BE2C (cell line): ENCODE data around the gene HIPK1.
A peak's percentile ranks its signal among the peaks of the same experiment; 100 is the strongest.

Source experiments
- DNase-seq: peaks from one replicate; pipeline ENCODE4 v3.0.0-alpha.2; 2020
- H3K27me3 ChIP-seq: fragments of 250-450 bp; sonication (Bioruptor Pico); 2 replicates; pipeline ENCODE4 v1.5.1; 2020; ENCODE audit warnings: mild to moderate bottlenecking
- H3K36me3 ChIP-seq: fragments of 250-450 bp; sonication (Bioruptor Pico); 2 replicates; pipeline ENCODE4 v1.5.1; 2020; ENCODE audit warnings: mild to moderate bottlenecking
- H3K4me1 ChIP-seq: fragments of 250-450 bp; sonication (Bioruptor Pico); 2 replicates; pipeline ENCODE4 v1.5.1; 2020
- H3K4me3 ChIP-seq: 2 replicates; pipeline ENCODE4 v1.5.1; 2011; ENCODE audit warnings: low read depth, low read length
- H3K9me3 ChIP-seq: fragments of 250-450 bp; sonication (Bioruptor Pico); 2 replicates; pipeline ENCODE4 v1.5.1; 2020
- TF ChIP-seq, protein P1 (sequence below): IDR thresholded peaks from 2 replicates; pipeline ENCODE4 v1.5.1; 2012; ENCODE audit warnings: mild to moderate bottlenecking, low read depth, low read length

The HIPK1 gene

DNA sequence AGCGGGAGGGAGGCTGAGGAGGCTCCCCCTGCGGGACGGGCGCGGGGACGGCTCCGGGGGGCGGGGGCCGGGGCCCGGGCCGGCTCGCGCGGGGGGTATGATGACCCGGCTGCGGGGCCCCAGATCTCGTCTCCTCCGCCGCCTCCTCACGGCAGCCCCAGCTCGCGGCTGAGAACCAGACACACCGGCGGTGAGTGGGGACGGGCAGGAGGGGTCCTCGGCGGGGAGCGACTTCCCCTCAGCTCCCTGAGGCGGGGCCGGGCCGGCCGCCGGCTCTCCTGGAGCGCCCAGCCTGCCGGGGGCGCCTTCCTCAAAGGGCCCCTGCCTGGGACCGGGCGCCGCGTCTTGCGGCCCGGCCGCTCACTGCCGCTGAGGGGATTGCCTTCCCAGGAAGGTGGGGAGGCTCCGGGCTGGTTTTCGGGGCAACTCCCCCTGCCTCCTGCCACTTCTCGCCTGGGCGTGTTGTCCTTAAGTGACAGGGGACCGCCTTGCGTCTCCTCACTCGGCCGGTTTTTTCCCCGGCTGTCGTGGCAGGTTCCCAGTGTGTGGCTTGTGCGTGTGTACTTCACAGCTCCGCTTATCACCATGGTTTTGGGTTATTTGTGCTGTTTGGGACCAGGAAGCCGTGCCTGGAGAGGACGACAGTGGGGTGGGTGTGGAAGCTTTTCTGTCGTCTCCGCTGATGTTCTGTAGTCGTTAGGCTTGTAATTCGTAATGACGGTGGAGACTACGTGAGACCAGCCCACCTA, 800 bp downstream of the HIPK1 start:
- Histone ChIP-seq H3K27me3 (no peaks in the 10 kb centered on the region), H3K36me3 (0 out of 2 replicates have a peak, but pooled peaks cover 3% of the 10 kb centered on the region), H3K4me3 (peak overlapping the region; percentile 73), H3K9me3 (no peaks in the 10 kb centered on the region), H3K4me1 (0 out of 2 replicates have a peak, but pooled peaks cover 2% of the 10 kb centered on the region)
- DNase-seq = peak; percentile 47
- TF ChIP-seq, protein P1, sequence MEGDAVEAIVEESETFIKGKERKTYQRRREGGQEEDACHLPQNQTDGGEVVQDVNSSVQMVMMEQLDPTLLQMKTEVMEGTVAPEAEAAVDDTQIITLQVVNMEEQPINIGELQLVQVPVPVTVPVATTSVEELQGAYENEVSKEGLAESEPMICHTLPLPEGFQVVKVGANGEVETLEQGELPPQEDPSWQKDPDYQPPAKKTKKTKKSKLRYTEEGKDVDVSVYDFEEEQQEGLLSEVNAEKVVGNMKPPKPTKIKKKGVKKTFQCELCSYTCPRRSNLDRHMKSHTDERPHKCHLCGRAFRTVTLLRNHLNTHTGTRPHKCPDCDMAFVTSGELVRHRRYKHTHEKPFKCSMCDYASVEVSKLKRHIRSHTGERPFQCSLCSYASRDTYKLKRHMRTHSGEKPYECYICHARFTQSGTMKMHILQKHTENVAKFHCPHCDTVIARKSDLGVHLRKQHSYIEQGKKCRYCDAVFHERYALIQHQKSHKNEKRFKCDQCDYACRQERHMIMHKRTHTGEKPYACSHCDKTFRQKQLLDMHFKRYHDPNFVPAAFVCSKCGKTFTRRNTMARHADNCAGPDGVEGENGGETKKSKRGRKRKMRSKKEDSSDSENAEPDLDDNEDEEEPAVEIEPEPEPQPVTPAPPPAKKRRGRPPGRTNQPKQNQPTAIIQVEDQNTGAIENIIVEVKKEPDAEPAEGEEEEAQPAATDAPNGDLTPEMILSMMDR = peak; percentile 9; the same call in 1 of the 2 replicates

DNA sequence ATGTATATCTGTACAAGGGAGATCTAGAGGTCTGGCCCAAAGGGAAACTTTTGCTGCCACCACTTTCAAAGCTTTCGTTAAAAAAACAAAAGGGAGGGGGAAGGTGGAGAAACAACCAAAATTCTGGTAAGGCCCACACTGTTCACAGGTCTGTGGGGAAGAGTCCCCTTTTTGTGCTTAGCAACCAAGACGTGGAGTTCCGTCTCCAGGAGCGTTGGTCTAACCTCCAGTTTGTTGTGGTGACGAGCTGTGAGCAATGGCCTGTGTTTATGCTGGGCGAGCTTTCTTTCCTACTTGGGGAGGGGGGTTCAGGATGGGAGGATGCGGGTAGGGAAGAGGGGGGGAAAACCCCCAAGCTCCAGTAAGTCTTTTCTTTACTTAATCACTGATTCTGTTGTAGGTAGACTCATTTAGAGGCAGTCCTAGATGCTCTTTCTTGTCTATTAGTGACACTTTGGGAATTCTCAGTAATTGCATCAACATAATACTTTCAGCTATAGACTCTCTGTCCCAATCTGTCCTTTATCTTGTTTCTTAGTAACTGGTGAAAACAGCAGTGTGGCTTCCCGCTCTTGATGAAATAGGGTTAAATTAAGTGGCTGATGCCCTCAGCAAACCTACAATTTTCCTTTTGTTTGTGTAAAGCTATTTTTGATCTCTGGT, 1.5 kb downstream of the HIPK1 start:
- H3K27me3 ChIP-seq = no peaks in the 10 kb centered on the region
- 0 out of 2 replicates have a peak, but pooled peaks cover 2% of the 10 kb centered on the region for H3K4me1 ChIP-seq
- H3K4me3 ChIP-seq = peak overlapping the region; percentile 73
- TF ChIP-seq, protein P1 = no peak
- H3K9me3 ChIP-seq = no peaks in the 10 kb centered on the region
- H3K36me3 ChIP-seq = 0 out of 2 replicates have a peak, but pooled peaks cover 3% of the 10 kb centered on the region
- DNase-seq = no peak

DNA sequence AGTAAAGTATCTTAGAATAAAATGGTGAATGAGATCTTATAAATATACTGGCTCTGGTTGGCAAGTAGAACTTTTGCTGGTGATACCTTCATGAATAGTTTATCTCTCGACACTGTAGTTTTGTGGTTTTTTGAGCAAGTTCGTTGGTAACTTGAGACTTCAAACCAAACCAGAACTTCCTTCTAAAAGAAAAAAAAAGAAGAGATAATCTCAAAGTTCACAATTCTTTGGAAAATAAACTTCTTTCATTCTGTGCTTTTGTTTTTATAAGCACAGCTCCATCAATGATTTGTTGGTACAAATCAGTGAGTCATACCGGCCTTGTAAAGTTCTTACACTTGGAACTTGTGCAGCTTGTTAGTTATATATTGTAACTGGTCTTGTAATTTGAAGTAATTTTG, 2.3 kb downstream of the HIPK1 start:
- H3K9me3 ChIP-seq = no peaks in the 10 kb centered on the region
- 0 out of 2 replicates have a peak, but pooled peaks cover 2% of the 10 kb centered on the region for H3K4me1 ChIP-seq
- 0 out of 2 replicates have a peak, but pooled peaks cover 3% of the 10 kb centered on the region for H3K36me3 ChIP-seq
- TF ChIP-seq, protein P1 = no peak
- no peaks in the 10 kb centered on the region for H3K27me3 ChIP-seq
- no peak overlapping the region for H3K4me3 ChIP-seq
- DNase-seq = no peak

DNA sequence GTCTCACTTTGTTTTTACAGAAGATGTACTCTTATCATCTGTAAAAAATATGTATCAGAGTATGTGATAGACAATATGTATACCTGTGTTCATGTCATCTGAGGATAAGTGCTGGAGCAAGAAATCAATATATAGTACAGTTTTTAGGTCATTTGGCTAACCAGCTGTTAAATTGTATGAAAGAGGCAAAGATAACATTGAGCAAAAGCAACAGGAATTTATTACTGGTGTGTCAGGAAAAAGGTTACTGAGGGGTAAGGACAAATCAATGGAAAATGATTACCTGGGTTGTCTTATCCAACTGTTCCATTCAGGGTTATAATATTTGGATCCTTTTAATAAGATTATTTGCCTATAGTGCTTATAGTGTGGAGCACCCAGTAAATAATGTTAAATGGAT, 4.9 kb downstream of the HIPK1 start:
- H3K4me1 ChIP-seq = 0 out of 2 replicates have a peak, but pooled peaks cover 2% of the 10 kb centered on the region

DNA sequence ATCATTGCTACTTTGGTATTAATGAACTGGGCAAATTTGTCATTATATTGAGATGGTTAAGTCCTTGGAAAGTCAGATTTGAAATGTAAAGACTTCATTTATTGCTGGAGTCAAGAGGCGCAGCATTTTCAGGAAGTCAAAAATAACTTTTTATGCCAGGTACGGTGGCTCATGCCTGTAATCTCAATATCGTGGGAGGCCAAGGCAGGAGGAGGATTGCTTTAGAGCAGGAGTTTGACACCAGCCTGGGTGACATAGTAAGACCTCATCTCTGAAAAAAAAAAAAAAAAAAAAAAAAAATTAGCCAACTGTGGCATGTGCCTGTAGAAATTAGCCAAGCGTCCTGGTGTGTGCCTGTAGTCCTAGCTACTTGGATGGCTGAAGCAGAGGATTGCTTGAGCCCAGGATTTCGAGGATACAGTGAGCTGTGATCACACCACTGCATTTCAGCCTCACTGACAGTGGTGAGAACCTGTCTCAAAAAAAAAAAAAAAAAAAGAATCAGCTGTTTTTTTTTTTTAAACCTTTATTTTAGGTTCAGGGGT, 5.5 kb downstream of the HIPK1 start:
- Histone ChIP-seq H3K27me3 (no peaks in the 10 kb centered on the region), H3K4me3 (no peak overlapping the region), H3K4me1 (0 out of 2 replicates have a peak, but pooled peaks cover 2% of the 10 kb centered on the region), H3K9me3 (no peaks in the 10 kb centered on the region), H3K36me3 (0 out of 2 replicates have a peak, but pooled peaks cover 3% of the 10 kb centered on the region)
- no peak for DNase-seq
- TF ChIP-seq, protein P1 = no peak

More for the DNA sequence above, 4.9 kb downstream of the HIPK1 start:
- H3K9me3 ChIP-seq = no peaks in the 10 kb centered on the region
- H3K4me3 ChIP-seq = no peak overlapping the region
- no peaks in the 10 kb centered on the region for H3K27me3 ChIP-seq
- TF ChIP-seq, protein P1 = no peak
- 0 out of 2 replicates have a peak, but pooled peaks cover 3% of the 10 kb centered on the region for H3K36me3 ChIP-seq
- DNase-seq = no peak
